Measurements from ENCODE around the gene PLCL2. TPM values are rescaled to one million over a fixed set of nuclear protein-coding genes. Genes with fewer than 3 reads are reported as not detected.

PLCL2 gene
- total and polyA plus RNA-seq, 2 experiments from 2014 or later = 1.6 to 9.7 TPM

DNA sequence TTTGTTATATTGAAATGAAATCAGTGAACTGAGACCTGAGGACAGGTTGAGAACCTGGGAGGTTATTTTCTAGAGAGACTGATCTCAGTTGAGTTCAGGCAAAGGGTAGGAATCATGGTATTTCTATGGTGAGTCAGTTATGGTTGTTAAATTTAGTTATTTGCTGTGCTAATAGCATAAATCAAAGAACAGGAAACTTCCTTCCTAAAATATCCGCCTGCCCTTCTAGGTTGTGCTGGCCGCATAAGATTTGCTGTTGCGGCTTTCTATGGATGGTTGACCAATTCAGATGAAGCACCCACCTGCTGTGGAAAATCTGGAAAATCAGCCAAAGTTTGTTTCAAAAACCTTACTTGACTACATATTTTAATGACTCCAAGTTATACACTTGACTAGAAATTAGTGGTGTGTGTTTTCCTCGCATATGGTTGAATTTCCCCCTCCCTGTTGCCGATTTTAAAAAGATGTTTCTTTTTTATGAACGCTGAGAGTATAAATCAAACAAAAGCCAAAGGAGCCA lies 52.6 kb downstream of the PLCL2 start:
- DNase-seq (ENCODE audit: low spot score) (no peak), ATAC-seq (no peak)
- H4K20me1 ChIP-seq (replicated peaks; ENCODE audit: insufficient read depth) = no peaks in the 10 kb centered on the region
- peaks cover 17% of the 10 kb centered on the region for H3K4me1 Mint-ChIP-seq
- no peak overlapping the region for H3K4me3 Mint-ChIP-seq
- TF ChIP-seq ZNF114 (CRISPR knock-in tag; IDR thresholded peaks at IDR 0.05) = no peak
- no peak for TF ChIP-seq NANOG (IDR thresholded peaks at IDR 0.05; ENCODE audit: borderline replicate concordance)
- TF ChIP-seq, protein P1, sequence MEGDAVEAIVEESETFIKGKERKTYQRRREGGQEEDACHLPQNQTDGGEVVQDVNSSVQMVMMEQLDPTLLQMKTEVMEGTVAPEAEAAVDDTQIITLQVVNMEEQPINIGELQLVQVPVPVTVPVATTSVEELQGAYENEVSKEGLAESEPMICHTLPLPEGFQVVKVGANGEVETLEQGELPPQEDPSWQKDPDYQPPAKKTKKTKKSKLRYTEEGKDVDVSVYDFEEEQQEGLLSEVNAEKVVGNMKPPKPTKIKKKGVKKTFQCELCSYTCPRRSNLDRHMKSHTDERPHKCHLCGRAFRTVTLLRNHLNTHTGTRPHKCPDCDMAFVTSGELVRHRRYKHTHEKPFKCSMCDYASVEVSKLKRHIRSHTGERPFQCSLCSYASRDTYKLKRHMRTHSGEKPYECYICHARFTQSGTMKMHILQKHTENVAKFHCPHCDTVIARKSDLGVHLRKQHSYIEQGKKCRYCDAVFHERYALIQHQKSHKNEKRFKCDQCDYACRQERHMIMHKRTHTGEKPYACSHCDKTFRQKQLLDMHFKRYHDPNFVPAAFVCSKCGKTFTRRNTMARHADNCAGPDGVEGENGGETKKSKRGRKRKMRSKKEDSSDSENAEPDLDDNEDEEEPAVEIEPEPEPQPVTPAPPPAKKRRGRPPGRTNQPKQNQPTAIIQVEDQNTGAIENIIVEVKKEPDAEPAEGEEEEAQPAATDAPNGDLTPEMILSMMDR (conservative IDR thresholded peaks at IDR 0.05; ENCODE audit: low read depth in 2 of 2) = no peak
- TF ChIP-seq EZH2phosphoT487 (IDR thresholded peaks at IDR 0.05; ENCODE audit: unreplicated experiment) = no peak
- TF ChIP-seq, protein P2, sequence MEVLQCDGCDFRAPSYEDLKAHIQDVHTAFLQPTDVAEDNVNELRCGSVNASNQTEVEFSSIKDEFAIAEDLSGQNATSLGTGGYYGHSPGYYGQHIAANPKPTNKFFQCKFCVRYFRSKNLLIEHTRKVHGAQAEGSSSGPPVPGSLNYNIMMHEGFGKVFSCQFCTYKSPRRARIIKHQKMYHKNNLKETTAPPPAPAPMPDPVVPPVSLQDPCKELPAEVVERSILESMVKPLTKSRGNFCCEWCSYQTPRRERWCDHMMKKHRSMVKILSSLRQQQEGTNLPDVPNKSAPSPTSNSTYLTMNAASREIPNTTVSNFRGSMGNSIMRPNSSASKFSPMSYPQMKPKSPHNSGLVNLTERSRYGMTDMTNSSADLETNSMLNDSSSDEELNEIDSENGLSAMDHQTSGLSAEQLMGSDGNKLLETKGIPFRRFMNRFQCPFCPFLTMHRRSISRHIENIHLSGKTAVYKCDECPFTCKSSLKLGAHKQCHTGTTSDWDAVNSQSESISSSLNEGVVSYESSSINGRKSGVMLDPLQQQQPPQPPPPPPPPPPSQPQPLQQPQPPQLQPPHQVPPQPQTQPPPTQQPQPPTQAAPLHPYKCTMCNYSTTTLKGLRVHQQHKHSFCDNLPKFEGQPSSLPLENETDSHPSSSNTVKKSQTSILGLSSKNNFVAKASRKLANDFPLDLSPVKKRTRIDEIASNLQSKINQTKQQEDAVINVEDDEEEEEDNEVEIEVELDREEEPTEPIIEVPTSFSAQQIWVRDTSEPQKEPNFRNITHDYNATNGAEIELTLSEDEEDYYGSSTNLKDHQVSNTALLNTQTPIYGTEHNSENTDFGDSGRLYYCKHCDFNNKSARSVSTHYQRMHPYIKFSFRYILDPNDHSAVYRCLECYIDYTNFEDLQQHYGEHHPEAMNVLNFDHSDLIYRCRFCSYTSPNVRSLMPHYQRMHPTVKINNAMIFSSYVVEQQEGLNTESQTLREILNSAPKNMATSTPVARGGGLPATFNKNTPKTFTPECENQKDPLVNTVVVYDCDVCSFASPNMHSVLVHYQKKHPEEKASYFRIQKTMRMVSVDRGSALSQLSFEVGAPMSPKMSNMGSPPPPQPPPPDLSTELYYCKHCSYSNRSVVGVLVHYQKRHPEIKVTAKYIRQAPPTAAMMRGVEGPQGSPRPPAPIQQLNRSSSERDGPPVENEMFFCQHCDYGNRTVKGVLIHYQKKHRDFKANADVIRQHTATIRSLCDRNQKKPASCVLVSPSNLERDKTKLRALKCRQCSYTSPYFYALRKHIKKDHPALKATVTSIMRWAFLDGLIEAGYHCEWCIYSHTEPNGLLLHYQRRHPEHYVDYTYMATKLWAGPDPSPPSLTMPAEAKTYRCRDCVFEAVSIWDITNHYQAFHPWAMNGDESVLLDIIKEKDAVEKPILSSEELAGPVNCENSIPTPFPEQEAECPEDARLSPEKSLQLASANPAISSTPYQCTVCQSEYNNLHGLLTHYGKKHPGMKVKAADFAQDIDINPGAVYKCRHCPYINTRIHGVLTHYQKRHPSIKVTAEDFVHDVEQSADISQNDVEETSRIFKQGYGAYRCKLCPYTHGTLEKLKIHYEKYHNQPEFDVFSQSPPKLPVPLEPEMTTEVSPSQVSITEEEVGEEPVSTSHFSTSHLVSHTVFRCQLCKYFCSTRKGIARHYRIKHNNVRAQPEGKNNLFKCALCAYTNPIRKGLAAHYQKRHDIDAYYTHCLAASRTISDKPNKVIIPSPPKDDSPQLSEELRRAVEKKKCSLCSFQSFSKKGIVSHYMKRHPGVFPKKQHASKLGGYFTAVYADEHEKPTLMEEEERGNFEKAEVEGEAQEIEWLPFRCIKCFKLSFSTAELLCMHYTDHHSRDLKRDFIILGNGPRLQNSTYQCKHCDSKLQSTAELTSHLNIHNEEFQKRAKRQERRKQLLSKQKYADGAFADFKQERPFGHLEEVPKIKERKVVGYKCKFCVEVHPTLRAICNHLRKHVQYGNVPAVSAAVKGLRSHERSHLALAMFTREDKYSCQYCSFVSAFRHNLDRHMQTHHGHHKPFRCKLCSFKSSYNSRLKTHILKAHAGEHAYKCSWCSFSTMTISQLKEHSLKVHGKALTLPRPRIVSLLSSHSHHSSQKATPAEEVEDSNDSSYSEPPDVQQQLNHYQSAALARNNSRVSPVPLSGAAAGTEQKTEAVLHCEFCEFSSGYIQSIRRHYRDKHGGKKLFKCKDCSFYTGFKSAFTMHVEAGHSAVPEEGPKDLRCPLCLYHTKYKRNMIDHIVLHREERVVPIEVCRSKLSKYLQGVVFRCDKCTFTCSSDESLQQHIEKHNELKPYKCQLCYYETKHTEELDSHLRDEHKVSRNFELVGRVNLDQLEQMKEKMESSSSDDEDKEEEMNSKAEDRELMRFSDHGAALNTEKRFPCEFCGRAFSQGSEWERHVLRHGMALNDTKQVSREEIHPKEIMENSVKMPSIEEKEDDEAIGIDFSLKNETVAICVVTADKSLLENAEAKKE (CRISPR knock-in tag; IDR thresholded peaks at IDR 0.05) = no peak
- no peak for TF ChIP-seq EZH2 (IDR thresholded peaks at IDR 0.05; ENCODE audit: low read depth, unreplicated experiment)
- no peak for TF ChIP-seq STAT1 (IDR thresholded peaks at IDR 0.05; ENCODE audit: unreplicated experiment)
- TF ChIP-seq, protein P3, sequence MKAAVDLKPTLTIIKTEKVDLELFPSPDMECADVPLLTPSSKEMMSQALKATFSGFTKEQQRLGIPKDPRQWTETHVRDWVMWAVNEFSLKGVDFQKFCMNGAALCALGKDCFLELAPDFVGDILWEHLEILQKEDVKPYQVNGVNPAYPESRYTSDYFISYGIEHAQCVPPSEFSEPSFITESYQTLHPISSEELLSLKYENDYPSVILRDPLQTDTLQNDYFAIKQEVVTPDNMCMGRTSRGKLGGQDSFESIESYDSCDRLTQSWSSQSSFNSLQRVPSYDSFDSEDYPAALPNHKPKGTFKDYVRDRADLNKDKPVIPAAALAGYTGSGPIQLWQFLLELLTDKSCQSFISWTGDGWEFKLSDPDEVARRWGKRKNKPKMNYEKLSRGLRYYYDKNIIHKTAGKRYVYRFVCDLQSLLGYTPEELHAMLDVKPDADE (IDR thresholded peaks at IDR 0.05) = no peak
- no peak for TF ChIP-seq ZNF331 (CRISPR knock-in tag; IDR thresholded peaks at IDR 0.05; ENCODE audit: low read depth)
- no peak for TF ChIP-seq JUNB (IDR thresholded peaks at IDR 0.05; ENCODE audit: unreplicated experiment)
- no peaks in the 10 kb centered on the region for H3F3A ChIP-seq (replicated peaks; ENCODE audit: low read depth)
- H2AFZ ChIP-seq = no peak overlapping the region
- no peaks in the 10 kb centered on the region for H3K27me3 ChIP-seq (ENCODE audit: insufficient read depth)
- H3K27ac ChIP-seq (ENCODE audit: low read depth) = no peak overlapping the region
- no peaks in the 10 kb centered on the region for H3K36me3 ChIP-seq (ENCODE audit: insufficient read depth)
- H3K27me3 Mint-ChIP-seq (ENCODE audit: insufficient read depth, low read depth, poor library complexity) = no peaks in the 10 kb centered on the region
- H3K4me2 ChIP-seq = no peak overlapping the region
- no peaks in the 10 kb centered on the region for H3K79me2 ChIP-seq (replicated peaks; ENCODE audit: insufficient read depth)
- H3K36me3 Mint-ChIP-seq (ENCODE audit: low read depth) = no peaks in the 10 kb centered on the region
- H3K9me2 ChIP-seq (ENCODE audit: insufficient read depth) = no peaks in the 10 kb centered on the region
- H3K9me3 Mint-ChIP-seq = no peaks in the 10 kb centered on the region
- no peak overlapping the region for H3K4me3 ChIP-seq
- peaks cover 26% of the 10 kb centered on the region; the same call in 1 of the 2 replicates for H3K4me1 ChIP-seq (ENCODE audit: insufficient read depth)
- H3K27ac Mint-ChIP-seq = no peak overlapping the region

Measured in GM23338 (cell line).